RKO (cell line): ENCODE measurements around the gene ZFYVE27.

ENCODE experiments used
- DNase-seq: peaks from one replicate; pipeline ENCODE4 v3.0.0-alpha.2; 2016; ENCODE audit warnings: low spot score

ZFYVE27 gene

GRCh38 chr10:97771055-97771891 lies 34.3 kb downstream of the ZFYVE27 start:
- no peak for DNase-seq

- no peak for DNase-seq
Observed at GRCh38 chr10:97771913-97772823, 35.2 kb downstream of the ZFYVE27 start, which contains the start of gene SFRP5. TSS of gene SFRP5 (minus strand) at chr10:97771999. CDS start at chr10:97771833, 166 bp downstream.

- DNase-seq, result no peak
Observed at GRCh38 chr10:97773096-97773495, 36.2 kb downstream of the ZFYVE27 start.

- no peak for DNase-seq
Observed at GRCh38 chr10:97774811-97775294, 37.9 kb downstream of the ZFYVE27 start.

GRCh38 chr10:97777143-97777542 lies 40.2 kb downstream of the ZFYVE27 start:
- DNase-seq, result no peak

GRCh38 chr10:97778452-97779302 lies 41.7 kb downstream of the ZFYVE27 start:
- no peak for DNase-seq

GRCh38 chr10:97779492-97779891 lies 42.6 kb downstream of the ZFYVE27 start:
- no peak for DNase-seq

- DNase-seq, result no peak
Observed at GRCh38 chr10:97779975-97780374, 43.0 kb downstream of the ZFYVE27 start.

- DNase-seq, result no peak
Observed at GRCh38 chr10:97780841-97781617, 44.1 kb downstream of the ZFYVE27 start.

- no peak for DNase-seq
Observed at GRCh38 chr10:97781618-97782331, 44.8 kb downstream of the ZFYVE27 start.

GRCh38 chr10:97782455-97783228 lies 45.7 kb downstream of the ZFYVE27 start:
- no peak for DNase-seq

GRCh38 chr10:97784200-97784810 lies 47.4 kb downstream of the ZFYVE27 start:
- DNase-seq, result no peak

- DNase-seq, result no peak
Observed at GRCh38 chr10:97785231-97785630, 48.3 kb downstream of the ZFYVE27 start.

- no peak for DNase-seq
Observed at GRCh38 chr10:97785731-97786130, 48.8 kb downstream of the ZFYVE27 start.

- no peak for DNase-seq
Observed at GRCh38 chr10:97788552-97789442, 51.9 kb downstream of the ZFYVE27 start.

GRCh38 chr10:97789770-97790397 lies 53.0 kb downstream of the ZFYVE27 start:
- DNase-seq, result no peak
